Stimulated activated CD4-positive, alpha-beta T cell treated with anti-CD3 and anti-CD28 coated beads, Interleukin-12 subunit alpha, Interleukin-12 subunit beta, amount 100 ng/mL, for 24 hours (primary cell): ENCODE measurements around the gene KAT2A.

ENCODE experiments used
- DNase-seq, 2 experiments: peaks; one replicate each; pipeline ENCODE4 v3.0.0-alpha.2; 2020; ENCODE audit warnings: low read depth in 2 of 2

KAT2A gene

GRCh38 chr17:42135664-42136653 lies 14.8 kb upstream of the KAT2A start:
- DNase-seq: no peak

DNA sequence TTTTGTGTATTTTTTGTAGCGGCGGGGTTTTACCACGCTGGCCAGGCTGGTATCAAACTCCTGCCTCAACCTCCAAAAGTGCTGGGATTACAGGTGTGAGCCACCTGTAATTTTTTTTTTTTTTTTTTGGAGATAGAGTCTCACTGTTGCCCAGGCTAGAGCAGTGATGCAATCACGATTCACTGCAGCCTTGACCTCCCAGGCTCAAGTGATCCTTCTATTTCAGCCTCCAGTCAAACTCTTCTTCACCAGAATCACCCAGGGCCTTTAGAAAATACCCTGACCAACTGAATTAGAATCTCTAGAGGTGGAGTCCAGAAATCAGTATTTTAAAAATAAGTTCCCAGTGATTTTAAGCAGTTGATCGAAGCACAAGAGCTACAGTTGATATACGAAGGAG lies 14.0 kb upstream of the KAT2A start:
- no peak for DNase-seq

GRCh38 chr17:42133461-42134041 lies 12.4 kb upstream of the KAT2A start:
- no peak for DNase-seq

- DNase-seq: peak in 1 of 2 experiments; percentile 34
Measured at GRCh38 chr17:42132941-42133340, 11.8 kb upstream of the KAT2A start.

DNA sequence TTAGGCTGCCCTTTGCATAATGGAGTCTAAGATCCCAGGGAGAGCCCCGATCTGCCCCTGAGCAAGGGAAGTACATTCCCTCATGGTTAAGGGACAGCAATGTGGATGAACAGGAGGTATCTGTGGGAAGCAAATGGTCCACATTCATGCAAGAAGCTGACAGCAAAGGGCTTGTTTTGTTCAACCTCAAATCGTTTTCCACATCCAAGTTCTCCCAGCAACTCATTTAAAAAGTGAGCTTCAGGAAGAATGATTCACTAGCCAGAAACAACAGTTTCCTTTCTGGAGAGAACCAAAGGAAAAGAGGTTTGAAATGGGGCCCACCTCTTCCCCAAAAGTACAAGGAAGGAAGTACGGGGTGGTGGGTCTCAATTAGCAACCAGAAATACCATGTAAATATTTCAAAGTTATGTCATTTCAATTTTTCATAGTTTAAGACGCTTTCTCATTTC lies 10.8 kb upstream of the KAT2A start:
- no peak for DNase-seq

DNA sequence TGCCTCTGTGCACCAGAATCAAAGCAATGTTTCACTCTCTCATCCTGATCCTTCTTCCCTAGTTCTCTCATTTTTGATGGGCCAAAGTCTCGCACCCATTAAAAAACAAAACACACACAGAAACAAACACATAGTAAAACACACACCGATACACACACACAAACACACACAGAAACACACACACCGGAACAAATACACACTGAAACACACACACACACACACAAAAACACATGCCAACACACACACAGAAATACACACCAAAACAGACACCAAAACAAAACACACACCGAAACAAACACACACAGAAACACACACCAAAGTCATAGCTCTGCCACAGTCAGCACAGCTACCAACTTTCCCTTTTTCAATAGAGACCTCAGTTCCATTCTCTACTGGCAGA lies 10.1 kb upstream of the KAT2A start:
- no peak for DNase-seq

DNA sequence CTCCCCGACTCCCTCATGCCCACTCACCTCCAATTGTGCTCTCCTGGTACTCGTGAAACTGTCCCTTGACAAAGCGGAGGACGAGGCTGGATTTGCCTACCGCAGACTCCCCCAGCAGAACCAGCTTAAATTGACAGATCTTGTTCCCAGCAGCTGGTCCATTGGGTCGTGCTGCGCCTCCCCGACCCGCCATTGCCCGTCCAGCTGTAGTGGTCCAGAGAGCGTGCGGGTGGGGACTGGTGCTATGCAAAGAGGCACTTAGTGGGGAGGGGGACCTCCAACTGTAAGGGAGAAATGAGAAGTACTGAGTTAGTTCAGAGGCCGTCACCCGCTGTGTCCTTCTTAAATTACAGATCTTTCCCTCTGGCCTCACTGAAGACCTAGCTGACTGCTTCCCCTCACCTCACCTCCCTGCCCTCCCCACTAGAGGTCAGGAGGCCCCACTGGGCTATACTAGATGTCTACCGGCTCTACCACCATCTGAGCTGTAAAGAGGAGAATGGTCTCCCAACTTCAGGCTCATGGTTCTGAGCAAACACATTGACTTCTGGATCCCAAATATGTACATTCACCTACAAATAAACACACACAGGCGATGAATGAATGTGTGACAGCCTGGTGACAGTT lies 9.3 kb upstream of the KAT2A start:
- no peak for DNase-seq

GRCh38 chr17:42129109-42129837 lies 8.1 kb upstream of the KAT2A start:
- DNase-seq: no peak

DNA sequence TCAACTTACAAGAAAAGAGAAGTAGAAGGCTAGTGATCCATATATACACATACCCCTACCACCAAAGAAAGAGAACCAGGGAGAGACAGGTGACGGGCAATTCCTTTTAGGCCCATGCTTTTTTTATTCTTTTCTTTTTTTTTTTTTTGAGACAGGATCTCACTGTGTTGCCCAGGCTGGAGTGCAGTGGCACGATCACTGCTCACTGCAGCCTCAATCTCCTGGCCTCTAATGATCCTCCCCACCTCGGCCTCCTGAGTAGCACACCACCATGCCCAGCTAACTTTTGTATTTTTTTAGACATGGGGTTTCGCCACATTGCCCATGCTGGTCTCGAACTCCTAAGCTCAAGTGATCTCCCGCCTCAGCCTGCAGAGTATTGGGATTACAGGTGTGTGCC lies 6.2 kb upstream of the KAT2A start:
- no peak for DNase-seq

- no peak for DNase-seq
Measured at GRCh38 chr17:42126836-42127235, 5.7 kb upstream of the KAT2A start.

DNA sequence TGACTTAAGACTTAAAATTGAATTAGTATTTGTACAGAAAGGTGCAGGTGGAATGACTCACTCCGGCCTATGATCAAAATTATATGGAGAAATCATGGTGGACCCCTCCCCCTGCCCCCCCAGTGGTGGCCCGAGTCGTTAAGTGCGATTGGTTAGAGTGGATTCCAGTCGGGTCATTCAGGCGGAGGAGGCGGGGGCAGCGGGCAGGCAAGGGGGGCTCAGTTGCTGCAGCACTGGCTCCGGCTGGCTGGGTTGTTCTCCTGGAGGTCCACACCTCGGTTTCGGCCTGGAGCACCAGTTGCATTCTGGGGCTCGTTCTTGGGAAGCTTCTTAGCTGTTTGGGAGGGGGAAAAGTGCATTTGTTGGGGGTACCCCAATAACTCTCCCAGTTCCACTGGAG lies 4.4 kb upstream of the KAT2A start:
- DNase-seq: no peak

DNA sequence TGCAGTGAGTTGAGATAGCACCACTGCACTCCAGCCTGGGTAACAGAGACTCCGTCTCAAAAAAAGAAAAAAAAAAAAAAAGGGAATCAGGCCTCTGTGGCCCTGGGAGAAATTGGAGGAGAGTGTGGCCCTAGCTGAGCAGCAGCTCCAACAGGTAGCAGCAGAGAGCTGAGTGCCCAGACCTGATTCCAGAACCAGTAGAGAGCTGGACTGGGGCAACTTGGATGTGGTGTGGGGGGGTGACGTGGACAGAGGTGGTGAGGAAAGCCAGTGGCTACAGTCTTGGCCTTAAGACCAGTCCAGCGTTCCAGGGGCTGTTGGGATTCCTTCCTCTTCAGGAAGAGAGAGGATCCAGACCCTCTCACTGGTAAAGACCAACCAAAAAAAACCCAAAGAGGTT lies 3.1 kb upstream of the KAT2A start:
- DNase-seq: no peak

- no peak for DNase-seq
Measured at GRCh38 chr17:42122371-42123303, 1.5 kb upstream of the KAT2A start, which contains the start of gene HSPB9. HSPB9 (plus strand) TSS chr17:42122804; CDS start chr17:42122851, 47 bp downstream.

GRCh38 chr17:42120161-42120769 lies 902 bp downstream of the KAT2A start:
- DNase-seq: no peak

- DNase-seq: no peak
Measured at GRCh38 chr17:42119301-42119700, 1.9 kb downstream of the KAT2A start.

GRCh38 chr17:42118545-42118944 lies 2.6 kb downstream of the KAT2A start:
- peak in 1 of 2 experiments; percentile 28 for DNase-seq

DNA sequence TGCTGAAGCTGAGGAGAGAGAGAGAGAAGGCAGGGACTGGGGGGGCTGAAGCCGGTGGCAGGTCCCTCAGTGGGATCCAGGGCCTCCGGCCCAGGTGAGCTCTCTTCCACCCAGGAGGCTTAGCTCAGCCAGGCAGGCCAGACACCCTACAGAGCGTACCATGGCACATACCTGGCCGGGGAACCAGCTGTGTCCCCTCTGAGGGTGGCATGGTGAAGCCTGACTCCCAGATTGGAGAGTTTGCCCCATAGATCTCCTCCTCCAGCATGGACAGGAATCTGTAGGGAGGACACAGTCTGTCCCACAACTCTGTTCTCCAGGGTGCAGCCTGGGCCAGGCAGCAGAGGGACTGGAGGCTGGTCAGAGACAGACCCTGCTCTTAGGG lies 3.0 kb downstream of the KAT2A start:
- no peak for DNase-seq

GRCh38 chr17:42117397-42118125 lies 3.6 kb downstream of the KAT2A start:
- DNase-seq: no peak

DNA sequence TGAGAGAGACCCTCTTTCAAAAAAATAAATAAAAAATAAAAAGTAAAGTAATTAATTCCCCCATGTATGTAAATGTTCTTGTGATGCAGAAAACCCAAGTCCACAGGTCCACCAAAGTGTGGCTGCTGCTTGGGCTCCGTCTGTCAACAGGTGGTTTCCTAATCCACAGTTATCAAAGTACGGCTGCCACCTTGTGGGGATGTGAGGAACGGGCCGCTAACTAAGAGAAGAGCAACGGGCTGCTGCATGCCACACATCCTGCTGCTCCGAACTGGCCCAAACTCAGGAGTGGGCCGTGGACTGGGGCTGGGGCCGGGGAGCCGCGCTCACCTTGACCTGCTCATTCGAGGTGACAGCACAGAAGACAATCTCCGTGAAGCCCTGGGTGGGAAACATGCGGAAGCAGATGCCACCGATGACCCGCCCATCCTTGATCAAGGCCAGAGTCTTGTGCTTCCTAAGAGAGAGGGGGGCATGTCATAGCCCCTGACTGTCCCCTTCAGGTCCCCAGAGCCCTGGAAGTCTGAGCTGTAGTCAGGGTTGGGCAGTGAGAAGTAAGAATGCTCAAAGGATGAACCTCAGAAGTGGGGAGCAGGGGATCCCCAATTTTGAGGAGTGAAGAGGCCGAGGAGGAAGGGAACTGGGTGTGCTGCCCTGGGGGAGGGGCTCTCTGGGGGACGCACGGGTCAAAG lies 4.3 kb downstream of the KAT2A start:
- DNase-seq: peak in 1 of 2 experiments; percentile 75
